ENCODE measurements around the gene CFAP20.
"Not testable (repeated sequence)": the region's sequence is repeated elsewhere in the genome, so short reads cannot be mapped to it uniquely, and the experiment has no call there.

Gene CFAP20

DNA sequence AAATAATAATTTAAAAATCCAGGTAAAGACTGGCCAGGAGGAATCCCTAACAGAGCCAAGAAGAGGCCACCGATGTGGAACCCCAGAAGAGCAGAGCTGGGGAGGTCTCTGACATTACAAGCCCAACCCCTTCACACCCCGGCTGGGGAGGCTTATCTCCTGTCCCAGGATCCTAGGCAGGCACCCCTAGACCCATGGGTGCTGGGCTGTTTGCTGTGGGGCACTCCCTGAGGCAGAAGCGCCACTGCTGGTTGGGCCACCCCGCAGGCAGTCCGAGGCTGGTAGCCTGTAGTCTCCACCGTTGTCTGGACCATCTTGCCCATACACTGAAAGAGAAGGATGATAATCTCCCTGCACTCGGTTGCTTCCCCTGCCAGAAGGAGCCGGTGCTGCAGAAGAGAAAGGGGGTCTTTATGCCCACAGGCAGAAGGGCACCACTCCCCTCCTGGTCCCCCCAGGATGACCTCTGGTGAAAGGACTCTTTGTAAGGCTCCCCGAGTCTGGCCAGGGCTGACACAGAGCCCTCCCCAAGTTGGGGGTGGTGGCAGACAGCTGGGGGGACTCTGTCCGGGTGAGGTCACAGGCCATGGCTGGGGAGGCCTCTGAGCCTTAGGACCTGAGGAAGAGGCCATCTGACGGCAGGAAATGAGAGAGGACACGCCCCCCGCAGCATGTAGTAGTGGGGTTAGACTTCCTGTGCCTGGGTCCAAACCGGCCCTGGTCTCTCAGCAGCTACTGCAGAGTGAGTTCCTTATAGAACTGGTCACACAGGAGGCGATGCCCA lies 34.2 kb downstream of the CFAP20 start:
- no peak for DNase-seq

- DNase-seq: no peak
These were observed 35.2 kb downstream of the CFAP20 start for GRCh38 chr16:58094026-58094425.

- DNase-seq: not testable (repeated sequence)
These were observed 38.8 kb downstream of the CFAP20 start for GRCh38 chr16:58090396-58090795.

DNA sequence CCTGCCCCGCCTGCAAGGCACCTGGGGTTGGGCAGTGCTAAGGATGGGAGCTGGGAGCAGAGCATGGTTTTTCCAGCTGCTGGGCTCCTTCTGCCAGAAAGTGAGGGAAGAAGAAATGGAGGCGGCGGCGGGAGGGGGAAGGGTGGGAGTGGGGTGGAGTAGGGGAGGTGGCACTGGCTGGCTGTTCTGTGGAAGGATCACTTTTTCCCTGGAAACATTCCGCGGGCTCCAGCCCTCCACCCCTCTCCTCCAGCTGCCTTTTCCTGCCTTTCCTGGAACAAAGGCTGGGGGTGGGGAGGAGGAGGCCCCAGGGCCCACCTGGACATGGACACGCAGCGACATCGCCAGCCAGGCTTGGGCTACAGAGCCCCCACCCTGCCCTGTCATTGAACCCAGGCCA lies 41.1 kb downstream of the CFAP20 start:
- no peak for DNase-seq

DNA sequence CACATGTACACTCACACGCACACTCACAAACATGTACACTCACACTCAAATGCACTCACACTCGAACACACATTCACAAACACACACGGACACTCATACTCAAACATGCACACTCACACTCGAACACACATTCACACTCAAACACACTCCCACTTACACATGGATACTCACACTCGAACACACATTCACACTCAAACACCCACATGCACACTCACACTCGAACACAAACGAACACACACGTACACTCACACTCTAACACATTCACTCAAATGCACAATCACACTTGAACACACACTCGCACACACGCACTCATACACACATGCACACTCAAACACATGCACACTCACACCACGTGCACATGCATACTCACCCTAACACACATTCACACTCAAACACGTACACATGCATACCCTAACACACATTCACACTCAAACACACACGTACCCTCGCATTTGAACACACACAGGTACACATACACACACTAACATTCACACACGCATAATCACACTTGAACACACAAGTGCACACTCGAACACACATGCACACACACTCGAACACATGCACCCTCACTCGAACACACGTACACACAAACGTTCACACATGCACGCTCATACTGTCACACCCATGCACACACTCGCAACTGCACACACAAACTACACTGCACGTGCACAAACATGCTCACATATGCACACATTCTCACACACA lies 41.8 kb downstream of the CFAP20 start:
- no peak for DNase-seq

GRCh38 chr16:58086381-58087208 lies 42.6 kb downstream of the CFAP20 start:
- DNase-seq: no peak

DNA sequence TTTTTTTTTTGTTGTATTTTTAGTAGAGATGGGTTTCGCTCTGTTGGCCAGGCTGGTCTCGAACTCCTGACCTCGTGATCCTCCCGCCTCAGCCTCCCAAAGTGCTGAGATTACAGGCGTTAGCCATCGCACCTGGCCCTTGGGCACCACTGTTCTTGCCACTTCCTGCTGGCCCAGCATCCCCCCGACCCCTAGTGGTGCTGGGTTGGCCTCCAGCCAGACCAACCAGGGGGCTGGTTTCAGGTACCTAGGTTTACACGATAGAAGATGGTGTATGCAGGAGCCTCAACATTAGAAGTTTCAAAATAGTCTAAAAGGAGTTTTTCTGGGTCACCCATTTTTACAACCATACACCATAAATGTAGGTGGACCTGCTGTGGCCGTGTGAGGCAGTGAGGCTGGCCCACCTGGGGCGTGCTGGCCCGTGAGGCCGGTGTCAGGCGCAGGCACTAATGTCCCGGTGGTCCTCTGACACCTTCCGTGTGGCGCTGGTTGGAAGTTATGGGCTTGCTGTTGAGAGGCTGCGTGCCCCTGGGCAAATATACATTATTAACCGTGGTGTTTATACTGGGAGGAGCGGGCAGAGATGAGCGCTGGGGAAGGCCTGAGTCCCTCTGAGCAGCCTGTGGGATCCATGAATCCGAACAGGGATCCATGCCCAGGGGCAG lies 43.5 kb downstream of the CFAP20 start:
- DNase-seq: no peak

GRCh38 chr16:58085171-58085570 lies 44.0 kb downstream of the CFAP20 start:
- no peak for DNase-seq

- DNase-seq: no peak
These were observed 44.5 kb downstream of the CFAP20 start for GRCh38 chr16:58084635-58085034.

- DNase-seq: no peak
These were observed 46.8 kb downstream of the CFAP20 start for GRCh38 chr16:58082381-58082780.

- not testable (repeated sequence) for DNase-seq
These were observed 48.5 kb downstream of the CFAP20 start for GRCh38 chr16:58080657-58081056.

DNA sequence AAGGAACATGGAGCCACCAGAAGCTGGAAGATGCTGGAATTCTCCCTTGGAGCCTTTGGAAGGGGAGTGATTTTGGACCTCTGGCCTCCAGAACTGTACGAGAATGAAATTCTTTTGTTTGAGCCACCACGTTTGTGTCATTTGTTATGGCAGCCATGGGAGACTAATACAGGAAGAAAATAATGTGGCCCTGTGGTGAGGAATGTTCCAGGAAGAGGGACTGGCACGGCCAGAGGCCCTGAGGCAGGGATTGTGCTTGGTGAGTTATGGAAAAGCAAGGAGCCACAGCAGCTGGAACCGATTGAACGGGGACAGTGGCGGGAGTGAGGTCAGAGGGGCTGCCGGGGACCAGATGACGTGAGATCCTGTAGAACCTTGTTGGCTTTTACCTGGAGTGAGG lies 51.4 kb downstream of the CFAP20 start:
- no peak for DNase-seq

DNA sequence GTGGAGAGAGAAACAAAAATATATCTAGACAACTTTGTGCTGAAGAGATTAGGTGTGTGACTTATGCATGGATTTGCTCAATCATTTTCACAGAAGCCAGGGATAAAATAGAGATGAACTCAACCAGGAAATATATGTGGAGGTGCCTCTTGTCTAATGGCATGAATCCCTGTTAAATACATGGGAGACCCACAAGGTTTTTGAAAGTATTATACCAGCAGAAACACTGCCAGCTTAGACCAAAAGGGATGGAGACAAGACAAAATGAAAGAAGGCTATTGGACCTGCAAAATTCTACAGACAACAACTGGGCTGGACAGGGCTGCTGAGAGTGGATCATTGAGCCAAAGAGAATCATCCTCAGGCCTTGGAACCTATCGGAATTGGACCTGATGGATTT lies 52.7 kb downstream of the CFAP20 start:
- DNase-seq: no peak

DNA sequence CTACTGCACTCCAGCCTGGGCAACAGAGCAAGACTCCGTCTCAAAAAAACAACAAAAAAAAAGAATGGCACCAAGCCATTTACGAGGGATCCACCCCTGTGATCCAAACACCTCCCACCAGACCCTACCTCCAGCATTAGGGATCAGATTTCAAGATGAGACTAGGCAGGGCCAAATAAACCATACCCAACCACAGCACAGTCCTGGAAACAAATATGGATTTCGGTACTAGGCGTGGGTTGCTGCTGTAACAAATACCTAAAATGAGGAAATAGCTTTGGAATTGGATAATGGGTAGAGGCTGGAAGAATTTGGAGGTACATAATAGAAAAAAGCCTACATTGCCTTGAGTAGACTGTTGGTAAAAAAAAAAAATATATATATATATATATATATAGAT lies 54.5 kb downstream of the CFAP20 start:
- no peak for DNase-seq

GRCh38 chr16:58073086-58073485 lies 56.1 kb downstream of the CFAP20 start:
- DNase-seq: not testable (repeated sequence)

DNA sequence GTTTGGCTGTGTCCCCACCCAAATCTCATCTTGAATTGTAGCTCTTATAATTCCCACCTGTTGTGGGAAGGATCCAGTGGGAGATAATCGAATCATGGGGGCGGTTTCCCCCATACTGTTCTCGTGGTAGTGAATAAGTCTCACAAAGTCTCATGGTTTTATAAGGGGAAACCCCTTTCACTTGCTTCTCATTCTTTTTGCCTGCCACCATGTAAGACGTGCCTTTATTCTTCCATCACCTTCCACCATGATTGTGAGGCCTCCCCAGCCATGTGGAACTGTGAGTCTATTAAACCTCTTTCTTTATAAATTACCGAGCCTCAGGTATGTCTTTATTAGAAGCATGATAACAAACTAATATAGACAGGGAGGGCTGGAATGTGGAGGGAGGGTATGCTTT lies 57.0 kb downstream of the CFAP20 start:
- not testable (repeated sequence) for DNase-seq

DNA sequence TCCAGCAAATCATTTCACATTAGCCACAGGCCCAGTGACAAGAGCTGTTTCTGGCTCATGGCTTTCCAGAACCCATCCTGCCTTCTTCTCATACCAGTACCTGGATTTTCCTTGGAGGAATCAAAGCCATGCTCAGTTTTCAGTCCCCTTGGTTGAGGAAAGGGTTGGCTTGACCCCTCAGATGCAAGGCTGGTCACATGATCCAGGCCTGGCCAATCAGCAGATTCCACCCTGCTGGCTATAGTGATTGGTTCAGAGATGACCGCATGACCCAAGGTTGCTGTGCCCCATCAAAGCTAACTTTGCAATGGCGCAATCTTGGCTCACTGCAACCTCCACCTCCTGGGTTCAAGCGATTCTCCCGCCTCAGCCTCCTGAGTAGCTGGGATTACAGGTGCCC lies 58.6 kb downstream of the CFAP20 start:
- no peak for DNase-seq
